Measurements from ENCODE around the gene PFAS.

The PFAS gene

GRCh38 chr17:8222380-8222629 is 26.8 kb upstream of the PFAS start:
- no peaks in the 10 kb centered on the region for H3K9me3 ChIP-seq (replicated peaks; ENCODE audit: low read length)
- H3K4me1 ChIP-seq (ENCODE audit: control insufficient read depth, insufficient read depth, low read length), result peaks cover 20% of the 10 kb centered on the region
- H3K27me3 ChIP-seq (ENCODE audit: control insufficient read depth, insufficient read depth, low read length), result no peaks in the 10 kb centered on the region
- no peaks in the 10 kb centered on the region for H3K36me3 ChIP-seq (ENCODE audit: insufficient read depth, low read length)
- H3K4me3 ChIP-seq (ENCODE audit: low read length), result peak overlapping the region; percentile 98
- peak overlapping the region; percentile 97 for H3K9ac ChIP-seq (ENCODE audit: low read depth, low read length)
- peak overlapping the region; percentile 91 for H3K4me2 ChIP-seq (ENCODE audit: low read length)

- peaks cover 21% of the 10 kb centered on the region for H3K4me1 ChIP-seq (ENCODE audit: control insufficient read depth, insufficient read depth, low read length)
- peak overlapping the region; percentile 98 for H3K4me3 ChIP-seq (ENCODE audit: low read length)
- H3K27me3 ChIP-seq (ENCODE audit: control insufficient read depth, insufficient read depth, low read length), result no peaks in the 10 kb centered on the region
- H3K4me2 ChIP-seq (ENCODE audit: low read length), result peak overlapping the region; percentile 91
- H3K36me3 ChIP-seq (ENCODE audit: insufficient read depth, low read length), result peaks cover 2% of the 10 kb centered on the region
- no peaks in the 10 kb centered on the region for H3K9me3 ChIP-seq (replicated peaks; ENCODE audit: low read length)
- H3K9ac ChIP-seq (ENCODE audit: low read depth, low read length), result peak overlapping the region; percentile 97
Observed at GRCh38 chr17:8222630-8223355, 26.3 kb upstream of the PFAS start.

- Histone ChIP-seq H3K9ac (ENCODE audit: low read depth, low read length) (peak overlapping the region; percentile 97), H3K36me3 (ENCODE audit: insufficient read depth, low read length) (peaks cover 10% of the 10 kb centered on the region), H3K27me3 (ENCODE audit: control insufficient read depth, insufficient read depth, low read length) (no peaks in the 10 kb centered on the region), H3K4me2 (ENCODE audit: low read length) (peak overlapping the region; percentile 91), H3K4me1 (ENCODE audit: control insufficient read depth, insufficient read depth, low read length) (peaks cover 21% of the 10 kb centered on the region), H3K9me3 (replicated peaks; ENCODE audit: low read length) (no peaks in the 10 kb centered on the region), H3K4me3 (ENCODE audit: low read length) (peak overlapping the region; percentile 98)
Observed at GRCh38 chr17:8223356-8224126, 25.5 kb upstream of the PFAS start.

- Histone ChIP-seq H3K9me3 (replicated peaks; ENCODE audit: low read length) (no peaks in the 10 kb centered on the region), H3K4me3 (ENCODE audit: low read length) (no peak overlapping the region), H3K9ac (ENCODE audit: low read depth, low read length) (no peak overlapping the region), H3K4me2 (ENCODE audit: low read length) (no peak overlapping the region), H3K27me3 (ENCODE audit: control insufficient read depth, insufficient read depth, low read length) (no peaks in the 10 kb centered on the region), H3K4me1 (ENCODE audit: control insufficient read depth, insufficient read depth, low read length) (peaks cover 18% of the 10 kb centered on the region), H3K36me3 (ENCODE audit: insufficient read depth, low read length) (peaks cover 20% of the 10 kb centered on the region)
Observed at GRCh38 chr17:8224891-8225812, 23.9 kb upstream of the PFAS start.

GRCh38 chr17:8225813-8226535 is 23.1 kb upstream of the PFAS start:
- peaks cover 17% of the 10 kb centered on the region for H3K4me1 ChIP-seq (ENCODE audit: control insufficient read depth, insufficient read depth, low read length)

GRCh38 chr17:8226536-8227237 is 22.4 kb upstream of the PFAS start:
- Histone ChIP-seq H3K4me1 (ENCODE audit: control insufficient read depth, insufficient read depth, low read length) (peaks cover 17% of the 10 kb centered on the region), H3K9me3 (replicated peaks; ENCODE audit: low read length) (no peaks in the 10 kb centered on the region), H3K9ac (ENCODE audit: low read depth, low read length) (peak overlapping the region; percentile 48), H3K27me3 (ENCODE audit: control insufficient read depth, insufficient read depth, low read length) (no peaks in the 10 kb centered on the region), H3K4me2 (ENCODE audit: low read length) (peak overlapping the region; percentile 70), H3K36me3 (ENCODE audit: insufficient read depth, low read length) (peaks cover 31% of the 10 kb centered on the region), H3K4me3 (ENCODE audit: low read length) (peak overlapping the region; percentile 62)

More at GRCh38 chr17:8225813-8226535, 23.1 kb upstream of the PFAS start:
- Histone ChIP-seq H3K4me3 (ENCODE audit: low read length) (peak overlapping the region; percentile 62), H3K9me3 (replicated peaks; ENCODE audit: low read length) (no peaks in the 10 kb centered on the region), H3K27me3 (ENCODE audit: control insufficient read depth, insufficient read depth, low read length) (no peaks in the 10 kb centered on the region), H3K9ac (ENCODE audit: low read depth, low read length) (peak overlapping the region; percentile 48), H3K36me3 (ENCODE audit: insufficient read depth, low read length) (peaks cover 25% of the 10 kb centered on the region), H3K4me2 (ENCODE audit: low read length) (peak overlapping the region; percentile 70)

GRCh38 chr17:8227238-8227581 is 21.9 kb upstream of the PFAS start:
- peak overlapping the region; percentile 62 for H3K4me3 ChIP-seq (ENCODE audit: low read length)
- peaks cover 17% of the 10 kb centered on the region for H3K4me1 ChIP-seq (ENCODE audit: control insufficient read depth, insufficient read depth, low read length)
- H3K9me3 ChIP-seq (replicated peaks; ENCODE audit: low read length), result no peaks in the 10 kb centered on the region
- peak overlapping the region; percentile 7 for H3K9ac ChIP-seq (ENCODE audit: low read depth, low read length)
- H3K4me2 ChIP-seq (ENCODE audit: low read length), result peak overlapping the region; percentile 70
- no peaks in the 10 kb centered on the region for H3K27me3 ChIP-seq (ENCODE audit: control insufficient read depth, insufficient read depth, low read length)
- H3K36me3 ChIP-seq (ENCODE audit: insufficient read depth, low read length), result peaks cover 36% of the 10 kb centered on the region

- H3K9ac ChIP-seq (ENCODE audit: low read depth, low read length), result no peak overlapping the region
- no peak overlapping the region for H3K4me2 ChIP-seq (ENCODE audit: low read length)
- no peak overlapping the region for H3K4me3 ChIP-seq (ENCODE audit: low read length)
- H3K9me3 ChIP-seq (replicated peaks; ENCODE audit: low read length), result no peaks in the 10 kb centered on the region
- H3K27me3 ChIP-seq (ENCODE audit: control insufficient read depth, insufficient read depth, low read length), result no peaks in the 10 kb centered on the region
- H3K4me1 ChIP-seq (ENCODE audit: control insufficient read depth, insufficient read depth, low read length), result peaks cover 5% of the 10 kb centered on the region
- H3K36me3 ChIP-seq (ENCODE audit: insufficient read depth, low read length), result peaks cover 68% of the 10 kb centered on the region
Observed at GRCh38 chr17:8231701-8232100, 17.4 kb upstream of the PFAS start.

- no peaks in the 10 kb centered on the region for H3K9me3 ChIP-seq (replicated peaks; ENCODE audit: low read length)
- peaks cover 60% of the 10 kb centered on the region for H3K36me3 ChIP-seq (ENCODE audit: insufficient read depth, low read length)
- no peaks in the 10 kb centered on the region for H3K27me3 ChIP-seq (ENCODE audit: control insufficient read depth, insufficient read depth, low read length)
- H3K4me3 ChIP-seq (ENCODE audit: low read length), result no peak overlapping the region
- no peaks in the 10 kb centered on the region for H3K4me1 ChIP-seq (ENCODE audit: control insufficient read depth, insufficient read depth, low read length)
- H3K9ac ChIP-seq (ENCODE audit: low read depth, low read length), result no peak overlapping the region
- H3K4me2 ChIP-seq (ENCODE audit: low read length), result no peak overlapping the region
Observed at GRCh38 chr17:8234361-8235270, 14.5 kb upstream of the PFAS start.

- peaks cover 55% of the 10 kb centered on the region for H3K36me3 ChIP-seq (ENCODE audit: insufficient read depth, low read length)
- no peaks in the 10 kb centered on the region for H3K4me1 ChIP-seq (ENCODE audit: control insufficient read depth, insufficient read depth, low read length)
- H3K9me3 ChIP-seq (replicated peaks; ENCODE audit: low read length), result no peaks in the 10 kb centered on the region
- no peak overlapping the region for H3K9ac ChIP-seq (ENCODE audit: low read depth, low read length)
- H3K4me3 ChIP-seq (ENCODE audit: low read length), result no peak overlapping the region
- H3K4me2 ChIP-seq (ENCODE audit: low read length), result no peak overlapping the region
- no peaks in the 10 kb centered on the region for H3K27me3 ChIP-seq (ENCODE audit: control insufficient read depth, insufficient read depth, low read length)
Observed at GRCh38 chr17:8235676-8236075, 13.4 kb upstream of the PFAS start.
